ENCODE measurements around the gene TBC1D5. TPM values are rescaled to one million over a fixed set of nuclear protein-coding genes. Genes with fewer than 3 reads are reported as not detected.

TBC1D5 gene
- total and polyA plus RNA-seq, 2 of the 8 experiments (the other 6 are each of a cell fraction or from before 2014, with no cell fraction given): 11.0 to 22.9 TPM

- no peak for TF ChIP-seq CBX8 (IDR thresholded peaks at IDR 0.05; ENCODE audit: borderline replicate concordance, low read depth, low read length)
- no peak for TF ChIP-seq HDAC2 (IDR thresholded peaks at IDR 0.05; ENCODE audit: borderline replicate concordance in 1 of 2, low read depth in 2 of 2, low read length in 2 of 2)
- no peak for TF ChIP-seq MAX (IDR thresholded peaks at IDR 0.05)
Observed at GRCh38 chr3:17260257-17260656, 482.2 kb downstream of the TBC1D5 start (continued).
